Measurements from ENCODE around the gene MAP2K1.
"Not testable (repeated sequence)": the region's sequence is repeated elsewhere in the genome, so short reads cannot be mapped to it uniquely, and the experiment has no call there.

GRCh38 chr15:66470825-66471224 lies 84.1 kb downstream of the MAP2K1 start:
- TF ChIP-seq POLR2A (IDR thresholded peaks at IDR 0.05; ENCODE audit: low read depth); CTCF (IDR thresholded peaks at IDR 0.05); POLR2AphosphoS5 (IDR thresholded peaks at IDR 0.05): not testable (repeated sequence)
